Ureter (tissue), 1 donor: ENCODE results near the gene CGB8. TPM values are rescaled to one million over a fixed set of nuclear protein-coding genes. Genes with fewer than 3 reads are reported as not detected.
"Not testable (repeated sequence)": the region's sequence is repeated elsewhere in the genome, so short reads cannot be mapped to it uniquely, and the experiment has no call there.

Source experiments
- DNase-seq: peaks from one replicate; pipeline ENCODE4 v3.0.0-alpha.2; 2020; ENCODE audit warnings: low spot score
- total RNA-seq: library from RNA; stranded (reverse); gene quantifications from one replicate; pipeline ENCODE4 v1.2.4, GENCODE V29; 2023
- donor health status: DM: yes; HTN: yes; CAD: no.

The CGB8 gene
- not detected for total RNA-seq

DNA sequence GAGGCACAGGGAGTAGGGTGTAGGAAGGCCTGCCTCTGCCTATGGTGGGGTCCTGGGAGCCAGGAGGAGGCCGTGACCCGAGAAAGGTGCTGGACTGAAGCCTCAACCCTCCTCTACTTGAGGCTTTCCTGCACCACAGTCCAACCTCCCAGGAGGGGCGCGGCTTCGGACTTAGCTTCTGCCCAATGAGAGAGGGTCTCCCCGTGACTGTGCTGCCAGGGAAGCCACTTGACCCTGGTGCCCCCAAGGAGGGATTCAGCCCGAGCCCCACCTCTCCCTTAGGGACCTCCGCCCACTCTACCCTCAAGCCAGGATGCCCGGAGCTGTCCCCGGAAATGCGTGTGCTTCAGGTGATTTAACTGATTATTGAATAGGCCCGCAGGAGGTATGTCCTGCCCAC, at the start of gene CGB8:
Gene CGB8, minus strand, starts transcription at position 101 of the 400 bp plus-strand sequence. CDS start 372 bp downstream, outside the sequence.
- DNase-seq = not testable (repeated sequence)

DNA sequence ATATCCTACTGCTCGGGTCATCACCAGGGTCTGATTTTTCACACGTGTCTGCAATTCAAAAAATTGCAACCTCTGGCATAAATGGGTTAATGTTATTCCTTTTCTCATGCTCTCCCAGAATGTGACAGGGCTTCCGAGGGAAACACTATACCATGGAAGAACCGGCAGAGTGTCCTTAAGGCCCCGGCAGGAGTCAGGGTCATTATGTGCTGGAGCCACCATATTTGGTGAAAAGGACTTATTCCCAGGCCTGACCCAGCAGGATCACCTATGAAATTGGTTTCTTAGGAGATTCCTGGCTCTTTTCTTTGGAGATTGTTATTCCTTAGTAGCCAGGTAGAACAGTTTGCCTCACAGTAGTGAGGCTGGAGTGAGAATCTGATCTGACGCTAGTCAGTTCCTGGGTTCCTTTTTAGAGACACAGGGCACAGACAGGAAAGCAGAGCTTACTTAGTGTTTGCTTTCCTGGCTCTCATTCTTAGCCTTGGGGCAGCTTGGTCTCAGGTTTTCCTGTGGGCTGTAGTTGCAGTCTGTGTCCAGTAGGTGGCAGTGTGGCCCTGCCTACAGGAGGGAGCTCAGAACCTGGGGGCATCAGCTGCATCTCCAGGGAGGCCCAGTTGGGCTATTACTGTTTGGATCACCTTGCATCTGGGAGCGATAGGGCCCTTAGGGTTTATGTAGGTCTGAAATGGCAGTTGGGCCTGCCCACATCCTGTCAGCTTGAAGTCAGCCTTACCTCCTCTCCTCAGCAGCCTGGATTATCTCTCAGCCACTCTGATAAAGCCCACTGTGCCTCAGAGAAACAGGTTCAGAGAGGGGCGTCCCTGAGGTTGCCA, 48.8 kb upstream of the CGB8 start:
- DNase-seq = peak; percentile 75

DNA sequence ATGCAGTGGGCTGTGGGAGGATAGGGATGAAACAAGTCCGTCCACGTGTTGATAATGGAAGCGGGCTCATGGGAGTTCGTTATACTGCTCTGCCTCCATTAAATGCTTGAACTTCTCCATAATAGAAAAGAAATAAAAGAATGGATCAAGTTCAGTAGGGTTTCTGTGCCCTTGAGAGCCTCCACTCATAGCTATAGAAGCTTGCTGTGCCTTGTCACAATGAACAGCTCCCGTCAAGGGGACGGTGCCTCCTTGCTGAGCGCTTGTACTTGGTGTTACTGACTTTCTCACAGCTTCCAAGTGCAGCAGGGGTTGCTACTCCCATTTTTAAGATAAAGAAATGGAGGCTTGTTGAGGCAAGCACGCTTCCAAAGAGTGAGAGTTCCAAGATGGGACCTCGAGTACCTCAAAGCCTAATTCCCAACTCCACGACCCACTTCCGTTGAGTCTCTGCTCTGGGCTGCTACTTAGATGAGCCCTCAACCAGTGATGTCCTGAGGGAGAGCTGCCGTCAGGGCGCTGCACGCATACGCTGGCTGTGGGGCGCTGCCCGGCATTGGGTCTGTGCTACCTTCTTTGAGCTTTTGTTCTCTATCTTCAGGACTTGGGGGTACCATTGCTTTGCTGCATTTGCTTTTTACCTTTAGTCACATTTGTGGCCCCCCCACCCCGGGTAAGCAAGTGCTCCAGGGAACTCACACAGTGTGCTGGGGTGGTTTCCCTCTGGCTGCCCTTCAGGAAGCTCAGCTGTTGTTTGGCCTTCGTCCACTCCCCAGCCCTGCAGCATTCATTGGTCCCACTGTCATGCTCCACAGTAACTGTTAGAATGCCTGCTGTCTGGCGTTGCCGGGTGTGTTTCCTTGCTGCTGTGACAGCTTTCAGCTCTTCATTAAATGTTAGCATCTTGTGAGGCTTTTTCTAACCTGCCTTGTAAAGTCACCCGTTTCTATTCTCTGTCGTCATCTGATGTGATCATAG, 45.9 kb upstream of the CGB8 start:
- no peak for DNase-seq

DNA sequence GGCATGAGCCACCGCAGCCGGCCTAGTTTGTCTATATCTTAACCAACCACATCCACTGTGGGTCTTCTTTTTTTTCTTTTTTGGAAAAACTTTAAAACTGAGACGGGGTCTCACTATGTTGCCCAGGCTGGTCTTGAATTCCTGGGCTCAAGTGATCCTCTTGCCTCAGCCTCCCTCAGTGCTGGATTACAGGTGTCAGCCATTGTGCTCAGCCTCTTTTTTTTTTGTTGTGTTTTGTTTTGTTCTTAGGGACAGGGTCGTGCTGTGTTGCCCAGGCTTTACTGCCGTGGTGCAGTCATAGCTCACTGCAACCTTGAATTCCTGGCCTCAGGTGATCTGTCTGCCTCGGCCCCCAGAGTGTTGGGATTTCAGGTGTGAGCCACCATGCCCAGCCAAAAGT, 43.8 kb upstream of the CGB8 start:
- DNase-seq = no peak

DNA sequence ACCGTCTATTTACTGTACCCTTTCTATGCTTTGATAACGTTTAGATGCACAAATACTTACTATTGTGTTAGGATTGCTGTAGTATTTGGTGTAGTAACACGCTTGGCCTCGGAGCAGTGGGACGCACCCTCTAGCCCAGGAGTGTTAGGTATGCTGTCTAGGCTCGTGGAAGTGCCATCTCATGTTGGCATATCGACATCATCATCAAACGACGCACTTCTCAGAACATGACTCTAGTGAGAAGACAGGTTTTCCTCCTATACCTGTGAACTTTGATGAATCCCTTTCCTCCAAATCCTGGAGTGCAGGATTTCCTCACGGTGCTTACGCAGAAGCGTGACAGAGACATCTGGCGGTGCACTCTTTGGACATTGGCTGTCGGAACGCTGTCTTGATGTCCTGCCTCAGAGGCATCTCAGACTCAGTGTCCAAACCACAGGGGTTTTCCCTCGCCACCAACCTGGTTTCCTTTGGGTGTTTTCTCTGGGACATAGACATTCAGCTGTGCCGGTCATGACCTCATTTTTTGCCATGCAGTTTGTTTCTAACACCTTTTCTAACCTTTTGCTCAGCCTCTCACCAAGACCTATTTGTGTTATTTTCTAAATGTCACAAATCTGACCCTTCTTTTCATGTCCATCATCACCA, 42.6 kb upstream of the CGB8 start:
- DNase-seq = no peak

DNA sequence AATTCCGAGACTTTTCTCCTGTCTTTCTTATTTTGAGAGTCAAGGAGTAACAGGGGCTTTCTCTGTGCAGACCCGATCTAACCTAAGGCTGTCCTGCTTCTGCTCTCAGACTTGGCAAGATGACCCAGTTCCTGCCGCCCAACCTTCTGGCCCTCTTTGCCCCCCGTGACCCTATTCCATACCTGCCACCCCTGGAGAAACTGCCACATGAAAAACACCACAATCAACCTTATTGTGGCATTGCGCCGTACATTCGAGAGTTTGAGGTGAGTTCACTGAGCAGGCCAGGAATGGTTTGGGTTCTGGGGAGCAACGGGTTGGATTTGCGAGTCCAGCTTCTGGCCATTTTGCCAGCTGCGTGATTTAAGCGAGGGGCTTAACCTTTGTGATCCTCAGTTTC, 37.4 kb upstream of the CGB8 start:
- DNase-seq = no peak

DNA sequence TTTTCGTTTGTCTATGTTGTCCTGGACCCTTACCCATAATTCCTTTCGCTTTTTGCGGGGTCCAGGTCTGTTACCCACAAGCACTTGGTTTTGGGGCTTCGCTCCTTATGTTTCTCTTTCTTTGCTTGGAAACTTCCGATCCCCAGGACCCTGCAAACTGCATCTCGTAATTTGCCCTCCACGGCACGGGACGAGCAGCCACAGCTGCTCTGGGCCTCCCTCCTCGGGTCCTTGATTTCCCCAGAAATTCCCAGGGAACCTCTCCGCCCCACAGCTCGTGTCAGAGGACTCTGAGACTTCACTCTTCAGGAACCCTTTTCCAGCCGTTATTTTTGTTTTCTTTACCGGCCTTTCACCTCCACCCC, 36.9 kb upstream of the CGB8 start:
- no peak for DNase-seq

DNA sequence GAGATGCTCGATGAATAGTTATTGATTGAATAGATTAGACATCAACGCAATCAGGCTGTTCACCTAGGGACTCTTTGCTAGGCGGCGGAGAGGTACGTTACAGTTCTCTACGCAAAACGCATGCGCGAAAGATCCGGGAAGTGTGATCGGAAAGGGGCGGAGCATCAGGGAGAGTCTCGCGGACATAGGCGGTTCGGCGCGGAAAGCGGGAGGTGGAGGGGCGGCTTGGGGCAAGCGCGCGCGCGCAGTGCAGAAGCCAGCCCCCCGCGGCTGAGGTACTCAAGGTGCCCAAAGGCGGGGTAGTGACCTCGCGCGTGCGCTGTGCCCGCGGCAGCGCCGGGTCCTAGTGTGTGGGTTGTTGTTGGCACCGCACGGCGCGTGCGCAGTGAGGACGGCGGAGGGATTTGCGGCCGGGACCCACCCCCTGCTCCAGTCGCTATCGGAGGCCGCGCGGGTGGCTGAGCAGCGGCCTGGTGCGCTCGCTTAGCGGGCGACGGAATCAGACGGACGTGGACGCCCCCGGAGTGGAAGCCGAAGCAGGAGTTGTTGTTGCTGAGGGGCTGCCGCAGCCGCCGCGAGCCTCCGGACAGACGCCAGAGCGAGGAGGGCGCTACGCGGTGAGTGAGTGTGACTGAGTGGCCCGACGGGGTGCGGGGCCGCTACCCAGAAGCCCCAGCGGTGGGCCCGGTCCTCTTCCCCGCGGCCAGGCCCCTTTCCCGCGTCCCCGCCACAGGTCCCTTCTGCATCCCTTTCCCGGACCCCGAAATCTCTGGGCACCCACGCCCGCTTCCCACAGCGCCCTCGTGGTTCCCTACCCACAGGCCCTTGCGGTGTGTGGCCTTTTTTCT, 36.3 kb upstream of the CGB8 start, which contains the start of gene SNRNP70:
Gene SNRNP70, plus strand, starts transcription at position 432 of the 848 bp plus-strand sequence. CDS start 964 bp downstream, outside the sequence.
- peak; percentile 99 for DNase-seq

DNA sequence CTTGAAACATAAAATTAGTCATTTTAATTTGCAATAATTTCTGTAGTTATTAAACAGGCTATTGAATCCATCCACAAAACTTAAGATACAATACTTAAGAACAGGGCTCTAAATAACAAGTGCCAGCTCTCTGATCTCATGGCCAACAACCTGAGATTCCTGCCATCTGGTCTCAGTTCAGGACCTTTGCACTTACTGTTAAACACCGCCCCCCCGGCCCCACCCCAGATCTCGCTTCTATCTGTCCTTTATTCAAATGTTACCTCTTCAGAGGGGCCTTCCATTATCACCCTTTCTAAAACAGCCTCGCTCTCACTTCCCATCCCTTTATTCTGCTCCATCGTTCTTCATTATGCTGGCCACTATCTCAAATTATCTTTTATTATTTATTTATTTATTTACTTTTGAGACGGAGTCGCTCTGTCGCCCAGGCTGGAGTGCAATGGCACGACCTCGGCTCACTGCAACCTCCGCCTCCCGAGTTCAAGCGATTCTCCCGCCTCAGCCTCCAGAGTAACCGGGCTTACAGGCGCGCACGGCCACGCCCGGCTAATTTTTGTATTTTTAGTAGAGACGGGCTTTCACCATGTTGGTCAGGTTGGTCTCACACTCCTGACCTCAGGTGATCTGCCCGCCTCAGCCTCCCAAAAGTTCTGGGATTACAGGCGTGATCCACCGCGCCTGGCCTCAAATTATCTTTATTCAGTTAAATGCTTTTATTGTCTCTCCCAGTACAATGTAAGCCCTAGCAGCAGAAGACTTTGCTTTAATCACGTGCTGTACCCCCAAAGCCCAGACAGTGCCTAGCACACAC, 35.5 kb upstream of the CGB8 start:
- no peak for DNase-seq

DNA sequence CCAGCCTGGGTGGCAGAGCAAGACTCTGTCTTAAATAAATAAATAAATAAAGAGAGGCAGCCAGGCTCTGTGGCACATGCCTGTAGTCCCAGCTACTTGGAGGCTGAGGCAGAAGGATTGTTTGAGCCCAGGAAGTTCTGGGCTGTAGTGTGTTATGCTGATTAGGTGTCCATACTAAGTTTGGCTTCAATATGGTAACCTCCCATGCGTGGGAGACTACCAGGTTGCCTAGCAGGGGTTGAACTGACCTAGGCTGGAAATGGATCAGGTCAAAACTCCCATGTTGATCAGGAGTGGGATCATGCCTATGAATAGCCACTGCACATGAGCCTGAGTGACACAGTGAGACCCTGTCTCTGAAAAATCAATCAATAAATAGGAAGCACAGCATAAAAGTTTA, 32.4 kb upstream of the CGB8 start:
- no peak for DNase-seq

DNA sequence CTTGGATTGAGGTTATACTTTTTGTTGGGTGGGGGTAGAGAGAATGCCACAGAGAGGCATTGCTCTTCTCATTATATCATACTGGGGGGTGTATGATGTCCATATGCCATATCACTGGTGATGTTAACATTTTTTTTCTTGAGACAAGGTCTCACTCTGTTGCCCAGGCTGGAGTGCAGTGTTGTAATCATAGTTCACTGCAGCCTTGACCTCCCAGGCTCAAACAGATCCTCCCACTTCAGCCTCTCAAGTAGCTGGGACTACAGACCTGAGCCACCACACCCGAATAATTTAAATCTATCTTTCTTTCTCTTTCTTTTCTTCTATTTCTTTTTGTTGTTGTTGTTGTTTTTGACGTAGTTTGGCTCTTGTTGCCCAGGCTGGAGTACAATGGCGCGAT, 31.5 kb upstream of the CGB8 start:
- no peak for DNase-seq

DNA sequence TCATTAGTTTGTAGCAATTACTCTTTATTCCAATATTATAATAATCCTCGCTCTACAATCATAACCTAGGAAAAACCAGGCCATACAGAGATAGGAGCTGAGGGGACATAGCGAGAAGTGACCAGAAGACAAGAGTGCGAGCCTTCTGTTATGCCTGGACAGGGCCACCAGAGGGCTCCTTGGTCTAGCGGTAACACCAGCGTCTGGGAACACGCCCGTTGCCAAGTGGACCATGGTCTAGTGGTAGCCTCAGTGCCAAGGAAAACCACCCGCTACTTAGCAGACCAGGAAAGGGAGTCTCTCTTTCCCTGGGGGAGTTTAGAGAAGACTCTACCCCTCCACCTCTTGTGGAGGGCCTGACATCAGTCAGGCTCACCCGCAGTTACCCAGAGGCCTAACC, 26.0 kb upstream of the CGB8 start:
- not testable (repeated sequence) for DNase-seq

DNA sequence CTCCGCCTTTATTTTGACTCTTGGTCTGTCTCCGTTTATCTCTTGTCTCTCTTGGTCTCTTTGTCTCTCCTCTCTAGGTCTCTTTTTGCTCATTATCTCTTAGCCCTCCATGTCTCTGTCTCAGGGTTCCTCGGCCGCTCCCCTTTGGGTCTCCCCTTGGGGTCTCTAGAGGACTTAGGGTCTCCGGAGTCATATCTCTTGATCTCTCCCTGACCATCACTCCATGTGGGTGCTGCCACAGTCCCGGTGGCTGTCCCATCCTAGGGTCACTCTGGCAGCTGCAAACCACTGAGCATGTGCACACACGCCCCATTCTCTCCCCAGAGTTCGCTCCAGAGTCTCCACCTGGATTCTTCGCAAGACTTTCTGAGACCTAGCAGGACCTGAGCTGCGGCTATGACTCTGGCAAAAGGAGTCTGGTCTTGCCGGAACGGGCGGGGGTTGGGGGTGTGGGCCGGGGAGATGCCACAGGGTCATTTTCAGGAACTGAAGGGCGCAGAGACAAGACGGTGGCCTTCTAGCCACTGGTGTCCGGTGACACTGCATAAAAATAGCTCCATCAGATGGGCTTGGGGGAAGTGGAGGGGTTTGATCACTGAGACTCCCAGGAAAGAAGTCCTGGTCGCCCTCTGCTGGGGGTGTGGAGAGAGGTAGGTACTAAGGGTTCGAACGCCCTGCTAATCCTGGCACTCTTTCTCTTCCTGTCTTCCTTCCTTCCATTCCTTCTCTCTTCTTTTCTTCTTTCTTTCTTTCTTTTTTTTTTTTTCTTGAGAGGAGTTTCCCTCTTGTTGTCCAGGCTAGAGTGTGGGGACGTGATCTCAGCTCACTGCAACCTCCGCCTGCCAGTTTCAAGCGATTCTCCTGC, 24.8 kb upstream of the CGB8 start:
- no peak for DNase-seq

DNA sequence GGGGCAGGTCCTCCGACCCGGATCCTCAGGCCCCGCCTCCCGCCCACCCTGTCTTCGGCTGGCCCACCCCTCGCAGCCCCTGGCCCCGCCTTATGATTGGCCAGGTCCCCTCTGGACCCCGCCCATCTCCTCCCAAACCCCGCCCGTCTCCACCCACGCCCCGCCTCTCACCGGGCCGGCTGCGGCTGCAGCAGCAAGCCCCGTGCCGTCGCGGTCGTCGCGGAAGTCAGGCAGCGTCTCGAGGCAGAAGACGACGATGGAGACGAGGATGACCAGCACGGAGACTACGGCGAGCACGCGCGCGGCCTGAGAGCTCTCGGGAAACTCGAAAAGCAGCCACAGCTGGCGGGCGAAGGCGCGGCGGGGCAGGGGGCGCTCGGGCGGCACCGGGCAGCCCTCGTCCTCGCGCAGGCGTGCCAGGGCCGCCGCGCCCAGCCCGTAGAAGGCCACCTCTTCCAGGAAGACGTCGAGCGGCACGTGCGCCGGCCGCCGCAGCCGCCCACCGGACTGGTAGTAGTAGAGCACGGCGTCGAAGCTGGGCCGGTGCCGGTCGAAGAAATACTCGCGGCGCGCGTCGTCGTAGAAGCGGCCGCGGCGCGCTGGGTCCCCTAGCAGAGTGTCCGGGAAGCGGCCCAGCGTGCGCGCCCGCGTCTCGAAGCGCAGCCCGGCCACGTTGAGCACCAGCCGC, 23.1 kb upstream of the CGB8 start:
- no peak for DNase-seq

DNA sequence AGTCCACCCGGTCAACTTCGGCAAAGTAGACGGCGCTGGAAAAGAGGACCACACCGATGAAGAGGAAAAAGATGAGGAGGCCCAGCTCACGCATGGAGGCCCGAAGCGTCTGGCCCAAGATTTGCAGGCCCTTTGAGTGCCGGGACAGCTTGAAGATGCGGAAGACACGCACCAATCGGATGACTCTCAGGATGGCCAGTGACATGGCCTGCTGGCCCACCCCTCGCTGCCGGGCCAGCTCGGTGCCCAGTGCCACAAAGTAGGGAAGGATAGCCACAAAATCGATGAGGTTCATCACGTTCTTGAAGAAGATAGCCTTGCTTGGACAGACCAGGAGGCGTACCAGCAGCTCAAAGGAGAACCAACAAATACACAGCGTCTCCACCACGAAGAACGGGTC, 21.5 kb upstream of the CGB8 start:
- DNase-seq = no peak

DNA sequence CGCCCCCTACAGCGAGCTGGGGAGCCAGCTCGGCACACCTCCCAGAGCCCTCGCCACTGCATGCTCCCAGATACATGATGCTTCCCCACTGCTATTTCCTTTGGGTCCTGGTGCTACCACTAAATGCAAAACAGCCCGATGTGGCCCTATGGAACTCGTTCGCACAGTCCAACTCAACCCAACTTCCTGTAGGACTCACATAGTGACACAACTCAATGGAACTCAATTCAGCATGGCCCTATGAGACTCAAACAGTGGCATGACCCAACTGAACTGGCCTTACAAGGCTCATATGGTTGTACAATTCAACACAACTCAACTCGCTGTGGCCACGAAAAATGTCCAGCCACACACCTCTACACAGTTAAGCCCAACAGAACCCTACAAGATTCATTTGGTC, 20.1 kb upstream of the CGB8 start:
- DNase-seq = no peak

DNA sequence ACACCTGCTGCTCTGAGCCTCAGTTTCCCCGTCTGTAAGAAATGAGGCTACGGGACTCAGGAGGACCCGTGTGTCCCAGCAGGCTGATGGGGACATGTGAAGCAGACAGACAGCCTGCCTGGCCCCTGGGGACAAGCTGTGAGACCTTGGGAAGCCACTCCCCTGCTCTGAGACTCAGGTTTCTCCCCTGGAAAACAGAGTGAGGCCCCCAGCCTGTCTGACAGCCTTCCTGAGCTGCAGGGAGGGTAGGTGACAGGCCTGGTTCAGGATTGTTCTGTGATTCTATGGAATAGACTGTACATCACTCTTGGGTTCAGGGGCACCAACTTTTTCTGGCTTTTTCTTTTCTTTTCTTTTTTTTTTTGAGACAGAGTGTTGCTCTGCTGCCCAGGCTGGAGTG, 18.6 kb upstream of the CGB8 start:
- DNase-seq = no peak

DNA sequence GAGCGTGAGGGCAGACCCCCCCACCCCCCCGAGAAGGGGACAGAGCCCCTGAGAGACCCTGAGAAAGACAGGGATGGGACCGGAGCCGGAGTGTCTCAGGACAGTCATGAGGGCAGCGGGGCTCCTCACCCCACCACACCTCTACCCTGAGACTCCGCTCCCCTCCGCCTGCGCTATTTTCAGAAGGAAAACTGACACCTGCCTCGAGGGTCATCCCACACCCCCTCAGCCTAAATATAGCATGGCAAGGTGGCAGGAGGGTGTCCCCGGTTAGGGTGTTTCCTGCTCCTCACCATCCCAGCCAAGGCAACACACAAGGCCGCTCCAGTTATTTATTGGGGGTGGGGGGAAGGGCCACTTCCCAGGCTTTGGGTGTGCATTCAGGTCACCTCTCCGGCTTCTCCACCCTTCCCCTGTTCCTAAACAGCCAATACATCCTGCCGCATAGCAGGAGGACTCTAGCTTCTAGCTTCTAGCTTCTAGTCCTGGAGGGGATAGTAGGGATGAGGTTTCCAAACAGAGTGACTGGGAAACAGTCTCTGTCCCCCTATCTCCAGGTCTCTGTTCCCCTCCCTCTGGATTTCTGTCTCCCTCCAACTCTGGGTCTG, 17.1 kb upstream of the CGB8 start:
- no peak for DNase-seq
